HL-60 (cell line): ENCODE results near the gene SMPD1.

ENCODE experiments used
- GABPA ChIP-seq: IDR thresholded peaks from 2 replicates; pipeline ENCODE4 v1.6.1; 2012; ENCODE audit warnings: low read depth
- POLR2AphosphoS5 ChIP-seq: IDR thresholded peaks from 2 replicates; pipeline ENCODE4 v1.6.1; 2012; ENCODE audit warnings: low read depth
- TF ChIP-seq, protein P1 (sequence below): IDR thresholded peaks from one replicate; pipeline ENCODE4 v1.5.1; 2011; ENCODE audit warnings: low read length, control low read depth, inconsistent platforms; ENCODE audit not compliant: insufficient read depth
- TF ChIP-seq, protein P2 (sequence below): IDR thresholded peaks from 2 replicates; pipeline ENCODE4 v1.6.1; 2012; ENCODE audit warnings: low read depth; ENCODE audit not compliant: insufficient replicate concordance

DNA sequence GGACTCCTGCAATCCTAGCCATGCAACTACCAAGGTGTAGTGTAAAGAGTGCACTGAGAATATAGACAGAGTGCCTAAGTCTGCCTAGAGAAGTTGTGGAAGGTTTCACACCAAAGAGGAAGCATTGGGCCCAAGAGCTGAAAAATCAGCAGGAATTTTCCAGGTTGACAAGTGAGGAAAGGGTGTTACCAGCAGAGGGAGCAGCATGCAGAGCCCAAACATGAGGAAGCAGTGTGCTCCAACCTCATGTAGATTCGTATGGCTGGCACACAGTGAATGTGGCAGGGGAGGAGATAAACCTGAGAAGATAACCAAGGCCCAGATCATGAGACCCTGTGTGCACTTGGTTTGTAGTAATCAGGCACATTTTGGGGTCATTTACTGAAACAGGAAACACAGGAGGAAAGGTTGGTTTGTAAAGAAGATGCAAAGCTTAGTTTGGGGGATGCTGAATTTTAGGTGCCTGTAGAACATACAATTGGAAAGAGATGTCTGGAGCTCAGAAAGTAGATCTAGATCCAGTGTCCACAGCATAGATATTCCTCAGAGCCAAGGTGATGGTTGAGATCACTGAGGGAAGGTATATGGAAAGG lies 48.8 kb downstream of the SMPD1 start:
- TF ChIP-seq, protein P1, sequence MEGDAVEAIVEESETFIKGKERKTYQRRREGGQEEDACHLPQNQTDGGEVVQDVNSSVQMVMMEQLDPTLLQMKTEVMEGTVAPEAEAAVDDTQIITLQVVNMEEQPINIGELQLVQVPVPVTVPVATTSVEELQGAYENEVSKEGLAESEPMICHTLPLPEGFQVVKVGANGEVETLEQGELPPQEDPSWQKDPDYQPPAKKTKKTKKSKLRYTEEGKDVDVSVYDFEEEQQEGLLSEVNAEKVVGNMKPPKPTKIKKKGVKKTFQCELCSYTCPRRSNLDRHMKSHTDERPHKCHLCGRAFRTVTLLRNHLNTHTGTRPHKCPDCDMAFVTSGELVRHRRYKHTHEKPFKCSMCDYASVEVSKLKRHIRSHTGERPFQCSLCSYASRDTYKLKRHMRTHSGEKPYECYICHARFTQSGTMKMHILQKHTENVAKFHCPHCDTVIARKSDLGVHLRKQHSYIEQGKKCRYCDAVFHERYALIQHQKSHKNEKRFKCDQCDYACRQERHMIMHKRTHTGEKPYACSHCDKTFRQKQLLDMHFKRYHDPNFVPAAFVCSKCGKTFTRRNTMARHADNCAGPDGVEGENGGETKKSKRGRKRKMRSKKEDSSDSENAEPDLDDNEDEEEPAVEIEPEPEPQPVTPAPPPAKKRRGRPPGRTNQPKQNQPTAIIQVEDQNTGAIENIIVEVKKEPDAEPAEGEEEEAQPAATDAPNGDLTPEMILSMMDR = peak; percentile 51
- TF ChIP-seq POLR2AphosphoS5 (no peak), GABPA (no peak)
- TF ChIP-seq, protein P2, sequence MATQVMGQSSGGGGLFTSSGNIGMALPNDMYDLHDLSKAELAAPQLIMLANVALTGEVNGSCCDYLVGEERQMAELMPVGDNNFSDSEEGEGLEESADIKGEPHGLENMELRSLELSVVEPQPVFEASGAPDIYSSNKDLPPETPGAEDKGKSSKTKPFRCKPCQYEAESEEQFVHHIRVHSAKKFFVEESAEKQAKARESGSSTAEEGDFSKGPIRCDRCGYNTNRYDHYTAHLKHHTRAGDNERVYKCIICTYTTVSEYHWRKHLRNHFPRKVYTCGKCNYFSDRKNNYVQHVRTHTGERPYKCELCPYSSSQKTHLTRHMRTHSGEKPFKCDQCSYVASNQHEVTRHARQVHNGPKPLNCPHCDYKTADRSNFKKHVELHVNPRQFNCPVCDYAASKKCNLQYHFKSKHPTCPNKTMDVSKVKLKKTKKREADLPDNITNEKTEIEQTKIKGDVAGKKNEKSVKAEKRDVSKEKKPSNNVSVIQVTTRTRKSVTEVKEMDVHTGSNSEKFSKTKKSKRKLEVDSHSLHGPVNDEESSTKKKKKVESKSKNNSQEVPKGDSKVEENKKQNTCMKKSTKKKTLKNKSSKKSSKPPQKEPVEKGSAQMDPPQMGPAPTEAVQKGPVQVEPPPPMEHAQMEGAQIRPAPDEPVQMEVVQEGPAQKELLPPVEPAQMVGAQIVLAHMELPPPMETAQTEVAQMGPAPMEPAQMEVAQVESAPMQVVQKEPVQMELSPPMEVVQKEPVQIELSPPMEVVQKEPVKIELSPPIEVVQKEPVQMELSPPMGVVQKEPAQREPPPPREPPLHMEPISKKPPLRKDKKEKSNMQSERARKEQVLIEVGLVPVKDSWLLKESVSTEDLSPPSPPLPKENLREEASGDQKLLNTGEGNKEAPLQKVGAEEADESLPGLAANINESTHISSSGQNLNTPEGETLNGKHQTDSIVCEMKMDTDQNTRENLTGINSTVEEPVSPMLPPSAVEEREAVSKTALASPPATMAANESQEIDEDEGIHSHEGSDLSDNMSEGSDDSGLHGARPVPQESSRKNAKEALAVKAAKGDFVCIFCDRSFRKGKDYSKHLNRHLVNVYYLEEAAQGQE = no peak
